HL-60 (cell line): ENCODE data around the gene OTX2.

ENCODE experiments used
- GABPA ChIP-seq: IDR thresholded peaks from 2 replicates; pipeline ENCODE4 v1.6.1; 2012; ENCODE audit warnings: low read depth
- POLR2AphosphoS5 ChIP-seq: IDR thresholded peaks from 2 replicates; pipeline ENCODE4 v1.6.1; 2012; ENCODE audit warnings: low read depth
- SPI1 ChIP-seq: IDR thresholded peaks from 2 replicates; pipeline ENCODE4 v1.6.1; 2012; ENCODE audit warnings: low read depth, mild to moderate bottlenecking, borderline replicate concordance
- TF ChIP-seq, protein P1 (sequence below): IDR thresholded peaks from one replicate; pipeline ENCODE4 v1.5.1; 2011; ENCODE audit warnings: low read length, control low read depth, inconsistent platforms; ENCODE audit not compliant: insufficient read depth

DNA sequence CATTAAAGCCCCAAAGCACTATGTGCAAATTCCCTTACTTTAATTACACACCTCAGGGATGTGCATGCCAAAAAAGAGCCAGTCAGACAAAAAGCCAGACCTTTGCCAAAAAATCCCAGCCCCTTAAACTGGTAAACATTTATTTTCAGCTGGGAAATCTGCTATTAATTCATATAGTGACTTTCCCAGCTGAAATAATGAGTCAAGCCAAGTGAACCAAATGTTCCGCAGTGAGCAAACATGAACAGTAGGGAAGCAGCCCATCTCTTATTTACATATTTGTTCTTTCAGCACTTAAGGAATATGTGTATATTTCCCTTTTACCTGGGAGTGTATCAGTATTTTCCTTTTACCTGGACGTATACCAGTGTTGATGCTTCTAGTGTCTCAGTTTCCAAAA is 44.0 kb upstream of the OTX2 start:
- TF ChIP-seq, protein P1, sequence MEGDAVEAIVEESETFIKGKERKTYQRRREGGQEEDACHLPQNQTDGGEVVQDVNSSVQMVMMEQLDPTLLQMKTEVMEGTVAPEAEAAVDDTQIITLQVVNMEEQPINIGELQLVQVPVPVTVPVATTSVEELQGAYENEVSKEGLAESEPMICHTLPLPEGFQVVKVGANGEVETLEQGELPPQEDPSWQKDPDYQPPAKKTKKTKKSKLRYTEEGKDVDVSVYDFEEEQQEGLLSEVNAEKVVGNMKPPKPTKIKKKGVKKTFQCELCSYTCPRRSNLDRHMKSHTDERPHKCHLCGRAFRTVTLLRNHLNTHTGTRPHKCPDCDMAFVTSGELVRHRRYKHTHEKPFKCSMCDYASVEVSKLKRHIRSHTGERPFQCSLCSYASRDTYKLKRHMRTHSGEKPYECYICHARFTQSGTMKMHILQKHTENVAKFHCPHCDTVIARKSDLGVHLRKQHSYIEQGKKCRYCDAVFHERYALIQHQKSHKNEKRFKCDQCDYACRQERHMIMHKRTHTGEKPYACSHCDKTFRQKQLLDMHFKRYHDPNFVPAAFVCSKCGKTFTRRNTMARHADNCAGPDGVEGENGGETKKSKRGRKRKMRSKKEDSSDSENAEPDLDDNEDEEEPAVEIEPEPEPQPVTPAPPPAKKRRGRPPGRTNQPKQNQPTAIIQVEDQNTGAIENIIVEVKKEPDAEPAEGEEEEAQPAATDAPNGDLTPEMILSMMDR = no peak
- TF ChIP-seq POLR2AphosphoS5 (no peak), SPI1 (no peak), GABPA (no peak)
